ENCODE measurements around the gene ASPHD1. TPM values are rescaled to one million over a fixed set of nuclear protein-coding genes. Genes with fewer than 3 reads are reported as not detected.

Gene ASPHD1
- total RNA-seq, 2 experiments from 2014 or later = 1.3 to 1.8 TPM

- CTCF ChIA-PET = interaction anchor here (0.5 to 1.2 kb wide), 3 partner anchors 23 to 52 kb away, joined by 3 to 4 read pairs (median 3); no protein-coding TSS in a partner anchor
- POLR2A ChIA-PET = interaction anchor here (0.8 to 2.4 kb wide), 4 partner anchors 11 to 164 kb away, joined by 4 to 12 read pairs (median 4); partner anchors contain the start of genes ALDOA and TAOK2
Measured at GRCh38 chr16:29900888-29901606, 759 bp downstream of the ASPHD1 start.

GRCh38 chr16:29901607-29901945 lies 1.3 kb downstream of the ASPHD1 start:
- ChIA-PET CTCF (interaction anchor here (1.1 to 1.2 kb wide), 2 partner anchors 36 to 53 kb away, joined by 3 read pairs; no protein-coding TSS in a partner anchor), POLR2A (no interaction called here)

GRCh38 chr16:29903590-29903989 lies 3.3 kb downstream of the ASPHD1 start:
- CTCF ChIA-PET = interaction anchor here (1.1 kb wide), 1 partner anchor 102 kb away, joined by 4 read pairs; no protein-coding TSS in a partner anchor
- POLR2A ChIA-PET = no interaction called here

GRCh38 chr16:29904947-29905346 lies 4.7 kb downstream of the ASPHD1 start:
- ChIA-PET CTCF (no interaction called here), POLR2A (no interaction called here)

DNA sequence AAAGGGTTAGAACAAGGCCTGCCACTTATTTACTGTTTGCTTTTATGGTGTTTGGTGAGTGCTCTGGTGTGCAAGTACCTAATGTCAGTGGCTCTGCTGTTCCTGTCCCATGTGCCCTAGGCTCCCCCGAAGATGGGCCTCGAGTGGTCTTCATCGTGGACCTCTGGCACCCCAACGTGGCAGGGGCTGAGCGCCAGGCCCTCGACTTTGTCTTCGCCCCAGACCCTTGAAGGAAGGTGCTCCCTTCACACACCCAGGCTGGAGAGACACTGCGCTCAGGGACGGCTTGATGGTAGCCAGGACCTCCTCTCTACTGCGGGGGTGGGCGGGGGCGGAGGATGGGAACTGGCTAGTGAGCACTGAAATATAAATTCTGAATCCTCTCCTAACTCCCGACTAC lies 5.4 kb downstream of the ASPHD1 start:
- ChIA-PET POLR2A (no interaction called here), CTCF (no interaction called here)

GRCh38 chr16:29906520-29907244 lies 6.4 kb downstream of the ASPHD1 start:
- CTCF ChIA-PET = no interaction called here

GRCh38 chr16:29907973-29908372 lies 7.7 kb downstream of the ASPHD1 start:
- CTCF ChIA-PET = interaction anchor here (1.4 kb wide), 1 partner anchor 60 kb away, joined by 4 read pairs; no protein-coding TSS in a partner anchor

More at GRCh38 chr16:29906520-29907244, 6.4 kb downstream of the ASPHD1 start:
- POLR2A ChIA-PET = no interaction called here

GRCh38 chr16:29908719-29909220 lies 8.5 kb downstream of the ASPHD1 start:
- POLR2A ChIA-PET = interaction anchor here (1.4 kb wide), 1 partner anchor 17 kb away, joined by 3 read pairs; the partner anchor contains the start of gene KCTD13
- CTCF ChIA-PET = interaction anchor here (1.4 kb wide), 1 partner anchor 60 kb away, joined by 4 read pairs; no protein-coding TSS in a partner anchor

More at GRCh38 chr16:29907973-29908372, 7.7 kb downstream of the ASPHD1 start:
- POLR2A ChIA-PET = no interaction called here

- ChIA-PET POLR2A (interaction anchor here (1.4 kb wide), 1 partner anchor 16 kb away, joined by 3 read pairs; the partner anchor contains the start of gene KCTD13), CTCF (interaction anchor here (0.6 to 1.3 kb wide), 3 partner anchors 52 to 218 kb away, joined by 3 to 4 read pairs (median 4); no protein-coding TSS in a partner anchor)
Measured at GRCh38 chr16:29909391-29909790, 9.1 kb downstream of the ASPHD1 start.

DNA sequence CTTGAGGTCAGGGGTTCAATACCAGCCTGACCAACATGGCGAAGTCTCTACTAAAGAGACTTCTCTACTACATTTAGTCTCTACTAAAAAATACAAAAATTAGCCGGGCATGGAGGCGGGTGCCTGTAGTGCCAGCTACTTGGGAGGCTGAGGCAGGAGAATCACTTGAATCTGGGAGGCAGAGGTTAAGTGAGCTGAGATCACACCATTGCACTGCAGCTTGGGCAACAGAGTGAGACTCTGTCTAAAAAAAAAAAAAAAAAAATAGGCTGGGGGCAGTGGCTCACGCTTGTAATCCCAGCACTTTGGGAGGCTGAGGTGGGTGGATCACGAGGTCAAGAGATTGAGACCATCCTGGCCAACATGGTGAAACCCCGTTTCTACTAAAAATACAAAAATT lies 9.6 kb downstream of the ASPHD1 start:
- ChIA-PET POLR2A (interaction anchor here (0.7 kb wide), 1 partner anchor 580 kb away, joined by 5 read pairs; no protein-coding TSS in a partner anchor), CTCF (interaction anchor here (0.6 to 1.3 kb wide), 4 partner anchors 38 to 61 kb away, joined by 3 to 4 read pairs (median 3); no protein-coding TSS in a partner anchor)

DNA sequence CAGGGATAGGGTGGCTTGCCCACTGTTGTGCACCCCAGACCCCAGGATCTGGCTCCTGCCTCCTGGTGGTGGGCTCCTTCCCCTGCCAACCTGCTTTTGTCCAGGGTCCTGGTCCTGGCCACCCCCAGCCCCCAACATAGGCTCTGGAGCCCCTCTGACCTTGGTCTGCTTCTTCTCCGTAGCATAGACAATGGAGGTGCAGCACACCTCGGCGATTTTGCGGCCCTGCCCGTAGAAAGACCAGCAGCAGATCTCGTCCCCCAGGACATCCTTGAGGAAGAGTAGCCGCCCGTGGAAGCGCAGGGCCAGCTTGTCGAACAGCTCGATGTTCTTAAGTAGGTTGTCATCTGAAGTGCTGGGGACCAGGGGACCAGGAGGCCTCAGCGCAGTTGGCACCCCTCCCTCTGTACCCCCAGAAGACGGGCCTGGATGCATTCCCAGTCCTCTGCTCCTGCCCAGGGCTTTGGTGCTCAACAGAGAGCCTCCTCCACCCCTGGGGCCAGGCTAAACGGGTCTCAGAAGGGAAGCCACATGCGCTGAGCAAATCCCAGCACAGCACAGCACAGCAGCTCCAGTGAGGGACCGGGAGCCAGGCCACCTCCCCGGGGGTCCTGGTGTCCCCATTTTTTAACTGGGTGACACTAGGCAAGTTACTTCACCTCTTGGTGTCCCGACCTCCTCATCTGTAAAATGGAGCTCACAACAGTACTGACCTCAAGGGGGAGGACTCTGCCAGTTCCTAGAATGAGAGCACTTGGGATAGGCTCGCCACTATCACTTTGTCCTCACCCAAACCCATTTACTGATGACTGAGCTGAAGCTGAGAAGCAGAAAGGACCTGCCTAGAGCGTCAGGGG lies 10.8 kb downstream of the ASPHD1 start:
- ChIA-PET POLR2A (interaction anchor here (1.1 kb wide), 1 partner anchor 11 kb away, joined by 4 read pairs; the partner anchor contains the start of gene ASPHD1), CTCF (no interaction called here)

GRCh38 chr16:29911676-29912010 lies 11.4 kb downstream of the ASPHD1 start:
- CTCF ChIA-PET = no interaction called here

DNA sequence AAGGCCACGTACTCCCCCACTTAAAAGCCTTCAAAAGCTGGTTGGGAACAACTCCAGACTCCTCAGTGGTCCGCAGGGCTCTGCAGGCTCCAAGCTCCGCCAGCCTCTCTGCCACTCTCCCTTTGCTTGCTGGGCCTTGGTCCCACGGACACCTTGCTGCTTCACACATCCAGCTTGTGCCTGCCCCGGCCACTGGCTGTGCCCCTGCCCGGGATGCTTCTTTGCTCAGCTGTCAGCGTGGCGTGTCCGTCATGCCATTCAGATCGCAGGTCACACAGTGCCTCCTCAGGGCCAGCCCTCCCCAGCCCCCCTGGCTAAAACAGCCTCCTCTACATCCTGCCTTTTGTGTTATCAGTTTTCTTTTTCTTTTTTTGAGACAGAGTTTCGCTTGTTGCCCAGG lies 11.8 kb downstream of the ASPHD1 start:
- ChIA-PET CTCF (no interaction called here), POLR2A (interaction anchor here (0.6 to 1.1 kb wide), 3 partner anchors 12 to 160 kb away, joined by 4 to 10 read pairs (median 4); partner anchors contain the start of gene ASPHD1)

More at GRCh38 chr16:29911676-29912010, 11.4 kb downstream of the ASPHD1 start:
- POLR2A ChIA-PET = interaction anchor here (1.1 kb wide), 1 partner anchor 11 kb away, joined by 4 read pairs; the partner anchor contains the start of gene ASPHD1

DNA sequence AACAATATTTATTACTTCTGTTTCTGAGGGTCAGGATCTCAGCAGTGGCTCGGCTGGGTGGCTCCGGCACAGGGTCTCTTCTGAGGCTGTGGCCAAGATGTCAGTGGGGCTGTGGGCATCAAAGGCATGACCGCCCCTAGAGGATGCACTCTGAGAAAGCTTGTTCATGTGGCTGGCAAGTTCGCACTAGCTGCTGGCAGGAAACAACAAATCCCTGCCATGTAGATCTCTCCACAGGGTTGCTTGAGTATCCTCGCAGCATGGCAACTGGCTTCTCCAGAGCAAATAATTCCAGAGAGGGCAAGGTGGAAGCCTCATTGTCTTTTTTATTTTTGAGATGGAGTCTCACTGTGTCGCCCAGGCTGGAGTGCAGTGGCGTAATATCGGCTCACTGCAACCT lies 13.2 kb downstream of the ASPHD1 start:
- CTCF ChIA-PET = no interaction called here
- POLR2A ChIA-PET = no interaction called here

DNA sequence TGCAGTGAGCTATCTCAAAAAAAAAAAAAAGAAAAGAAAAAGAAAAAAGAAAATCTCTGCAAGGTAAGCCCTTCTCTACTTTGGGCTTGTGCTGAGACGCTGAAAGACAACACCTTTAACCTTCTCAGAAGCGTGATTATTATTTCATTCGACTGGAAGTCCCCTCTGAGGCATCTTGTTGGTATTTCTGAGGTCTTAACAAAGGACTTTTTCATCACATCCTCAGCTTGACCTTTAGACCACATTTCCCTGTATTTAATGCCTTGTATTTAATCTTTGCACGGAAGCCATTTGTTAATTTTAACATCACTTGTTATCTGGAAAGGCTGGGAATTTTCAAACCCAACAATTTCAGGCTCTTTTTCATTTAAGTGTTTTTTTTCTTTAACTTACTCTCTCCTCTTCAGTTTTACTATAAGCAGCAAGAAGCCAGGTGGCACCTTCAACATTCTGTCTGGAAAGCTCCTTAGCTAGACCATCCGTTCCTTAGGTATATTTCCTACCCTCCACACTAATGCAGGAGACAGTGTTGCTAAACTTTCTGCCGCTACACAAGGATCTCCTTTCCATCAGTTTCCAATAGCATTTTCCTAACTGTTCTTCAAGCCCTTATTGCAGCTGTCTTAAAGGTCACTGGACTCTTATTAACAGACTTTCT lies 15.4 kb downstream of the ASPHD1 start:
- ChIA-PET POLR2A (no interaction called here), CTCF (no interaction called here)

- CTCF ChIA-PET = interaction anchor here (0.9 to 1.5 kb wide), 2 partner anchors 9 to 126 kb away, joined by 3 to 5 read pairs; partner anchors contain the start of genes KCTD13 and KIF22
- POLR2A ChIA-PET = no interaction called here
Measured at GRCh38 chr16:29916979-29917378, 16.7 kb downstream of the ASPHD1 start.

- ChIA-PET CTCF (interaction anchor here (1.2 kb wide), 1 partner anchor 220 kb away, joined by 3 read pairs; no protein-coding TSS in a partner anchor), POLR2A (interaction anchor here (0.6 kb wide), 1 partner anchor 17 kb away, joined by 4 read pairs; no protein-coding TSS in a partner anchor)
Measured at GRCh38 chr16:29920288-29921033, 20.2 kb downstream of the ASPHD1 start.

Measured in activated CD8-positive, alpha-beta memory T cell treated with anti-CD3 and anti-CD28 coated beads for 36 hours (primary cell).